KBM-7 (cell line): ENCODE results near the gene POLE3.
"Not testable (repeated sequence)": the region's sequence is repeated elsewhere in the genome, so short reads cannot be mapped to it uniquely, and the experiment has no call there.

ENCODE experiments used
- DNase-seq: peaks from one replicate; pipeline ENCODE4 v3.0.0-alpha.2; 2015
- in situ Hi-C: fragments of 300-500 bp; cut with MboI; formaldehyde crosslinking; loops from 2 replicates; pipeline ENCODE4 v1.14.3; 2020; ENCODE audit warnings: low sequenced_read_pairs, low pct_unique_long_range_greater_than_20kb, mixed read lengths

The POLE3 gene

GRCh38 chr9:113410207-113410864 is at the start of gene POLE3, which contains the start of gene C9orf43:
Gene POLE3, minus strand, starts transcription at chr9:113410675. Its CDS starts 382 bp downstream, at chr9:113410293.
Gene C9orf43, plus strand, starts transcription at chr9:113410747. Its CDS starts 2,747 bp downstream, at chr9:113413494.
- in situ Hi-C loops, result no loop called here
- DNase-seq, result peak; percentile 98

- no peak for DNase-seq
- in situ Hi-C loops, result loop anchor here (25.0 kb wide), 1 partner anchor 206 kb away; no protein-coding TSS in a partner anchor
Measured at GRCh38 chr9:113456235-113456634, 45.8 kb upstream of the POLE3 start.

- in situ Hi-C loops, result loop anchor here (25.0 kb wide), 1 partner anchor 207 kb away; no protein-coding TSS in a partner anchor
- no peak for DNase-seq
Measured at GRCh38 chr9:113454914-113455761, 44.7 kb upstream of the POLE3 start.

- in situ Hi-C loops, result loop anchor here (25.0 kb wide), 1 partner anchor 210 kb away; no protein-coding TSS in a partner anchor
- DNase-seq, result no peak
Measured at GRCh38 chr9:113452113-113452605, 41.7 kb upstream of the POLE3 start.

GRCh38 chr9:113449376-113449775 is 38.9 kb upstream of the POLE3 start:
- in situ Hi-C loops, result no loop called here
- no peak for DNase-seq

- in situ Hi-C loops, result no loop called here
- DNase-seq, result peak; percentile 58
Measured at GRCh38 chr9:113446323-113446740, 35.9 kb upstream of the POLE3 start.

GRCh38 chr9:113444736-113445135 is 34.3 kb upstream of the POLE3 start:
- in situ Hi-C loops, result no loop called here
- DNase-seq, result peak; percentile 9

GRCh38 chr9:113437716-113438115 is 27.2 kb upstream of the POLE3 start:
- in situ Hi-C loops, DNase-seq: not testable (repeated sequence)

GRCh38 chr9:113436728-113437515 is 26.4 kb upstream of the POLE3 start:
- DNase-seq, result no peak
- in situ Hi-C loops, result no loop called here

GRCh38 chr9:113431191-113431590 is 20.7 kb upstream of the POLE3 start:
- in situ Hi-C loops, result no loop called here

GRCh38 chr9:113428062-113428615 is 17.7 kb upstream of the POLE3 start:
- in situ Hi-C loops, result no loop called here

More at GRCh38 chr9:113431191-113431590, 20.7 kb upstream of the POLE3 start:
- no peak for DNase-seq

GRCh38 chr9:113427629-113428028 is 17.2 kb upstream of the POLE3 start:
- in situ Hi-C loops, result no loop called here

More at GRCh38 chr9:113428062-113428615, 17.7 kb upstream of the POLE3 start:
- DNase-seq, result no peak

GRCh38 chr9:113426701-113427100 is 16.2 kb upstream of the POLE3 start:
- DNase-seq, result no peak
- in situ Hi-C loops, result no loop called here

More at GRCh38 chr9:113427629-113428028, 17.2 kb upstream of the POLE3 start:
- DNase-seq, result no peak

- no peak for DNase-seq
Measured at GRCh38 chr9:113425072-113425471, 14.6 kb upstream of the POLE3 start.

GRCh38 chr9:113421726-113422125 is 11.3 kb upstream of the POLE3 start:
- in situ Hi-C loops, result no loop called here
- DNase-seq, result no peak

More at GRCh38 chr9:113425072-113425471, 14.6 kb upstream of the POLE3 start:
- in situ Hi-C loops, result no loop called here

- DNase-seq, result no peak
- in situ Hi-C loops, result no loop called here
Measured at GRCh38 chr9:113417370-113417769, 6.9 kb upstream of the POLE3 start.

GRCh38 chr9:113416149-113416721 is 5.8 kb upstream of the POLE3 start:
- in situ Hi-C loops, result no loop called here

GRCh38 chr9:113409883-113410206 is 630 bp downstream of the POLE3 start:
- no peak for DNase-seq
- in situ Hi-C loops, result no loop called here

More at GRCh38 chr9:113416149-113416721, 5.8 kb upstream of the POLE3 start:
- DNase-seq, result no peak
